ENCODE results near the gene CD244. TPM values are rescaled to one million over a fixed set of nuclear protein-coding genes. Genes with fewer than 3 reads are reported as not detected.

Gene CD244
- total RNA-seq, 1 experiment from 2014 or later: not detected

- Mint-ChIP-seq H3K4me1 (ENCODE audit: low read depth, unreplicated experiment) (no peaks in the 10 kb centered on the region), H3K27me3 (ENCODE audit: unreplicated experiment) (no peaks in the 10 kb centered on the region), H3K36me3 (ENCODE audit: insufficient read depth, unreplicated experiment) (no peaks in the 10 kb centered on the region), H3K4me3 (ENCODE audit: low read depth, unreplicated experiment) (no peak overlapping the region), H3K27ac (ENCODE audit: unreplicated experiment) (no peak overlapping the region), H3K9me3 (ENCODE audit: low read depth, unreplicated experiment) (no peaks in the 10 kb centered on the region)
- intact Hi-C loops (cut with micrococcal nuclease; ENCODE audit: unreplicated experiment): no loop called here
- no peak for DNase-seq
- CTCF ChIA-PET: no interaction called here
- no TSS peak for BruUV-seq (replicated peaks)
- TF ChIP-seq CTCF (IDR thresholded peaks at IDR 0.05; ENCODE audit: unreplicated experiment): no peak
Observed at GRCh38 chr1:160799641-160800040, 63.0 kb downstream of the CD244 start.

DNA sequence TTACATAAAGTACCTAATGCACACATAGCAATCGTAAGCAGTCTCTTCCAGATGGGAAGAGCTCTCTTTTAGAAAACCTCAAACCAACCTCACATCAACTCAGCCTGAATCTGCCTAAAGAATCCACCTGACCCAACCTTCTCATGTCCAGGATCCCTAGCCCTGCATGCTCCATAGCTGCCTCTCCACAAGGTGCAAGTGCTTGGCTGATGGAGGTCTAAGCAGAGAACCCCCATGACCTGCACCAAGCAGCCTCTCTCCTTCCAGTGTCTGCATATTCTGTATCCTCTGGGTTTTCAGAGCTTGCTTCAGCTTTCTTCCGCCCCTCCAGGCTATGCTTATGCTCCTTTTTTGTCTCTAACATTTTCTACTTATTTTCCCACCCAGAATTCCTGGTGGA, 64.2 kb downstream of the CD244 start:
- CTCF ChIA-PET: no interaction called here
- Mint-ChIP-seq H3K4me1 (ENCODE audit: low read depth, unreplicated experiment) (no peaks in the 10 kb centered on the region), H3K36me3 (ENCODE audit: insufficient read depth, unreplicated experiment) (no peaks in the 10 kb centered on the region), H3K27ac (ENCODE audit: unreplicated experiment) (no peak overlapping the region), H3K9me3 (ENCODE audit: low read depth, unreplicated experiment) (no peaks in the 10 kb centered on the region), H3K27me3 (ENCODE audit: unreplicated experiment) (no peaks in the 10 kb centered on the region), H3K4me3 (ENCODE audit: low read depth, unreplicated experiment) (no peak overlapping the region)
- intact Hi-C loops (cut with micrococcal nuclease; ENCODE audit: unreplicated experiment): no loop called here
- DNase-seq: no peak
- no peak for TF ChIP-seq CTCF (IDR thresholded peaks at IDR 0.05; ENCODE audit: unreplicated experiment)
- BruUV-seq (replicated peaks): no TSS peak

- Mint-ChIP-seq H3K9me3 (ENCODE audit: low read depth, unreplicated experiment) (no peaks in the 10 kb centered on the region), H3K36me3 (ENCODE audit: insufficient read depth, unreplicated experiment) (no peaks in the 10 kb centered on the region), H3K27ac (ENCODE audit: unreplicated experiment) (no peak overlapping the region), H3K27me3 (ENCODE audit: unreplicated experiment) (no peaks in the 10 kb centered on the region), H3K4me1 (ENCODE audit: low read depth, unreplicated experiment) (no peaks in the 10 kb centered on the region), H3K4me3 (ENCODE audit: low read depth, unreplicated experiment) (no peak overlapping the region)
- no peak for TF ChIP-seq CTCF (IDR thresholded peaks at IDR 0.05; ENCODE audit: unreplicated experiment)
- BruUV-seq (replicated peaks): no TSS peak
- no peak for DNase-seq
- CTCF ChIA-PET: interaction anchor here (1.5 kb wide), 1 partner anchor 21 kb away, joined by 4 read pairs; no protein-coding TSS in a partner anchor
- intact Hi-C loops (cut with micrococcal nuclease; ENCODE audit: unreplicated experiment): no loop called here
Observed at GRCh38 chr1:160797861-160798273, 64.8 kb downstream of the CD244 start.

GRCh38 chr1:160797271-160797709, 65.4 kb downstream of the CD244 start:
- Mint-ChIP-seq H3K4me3 (ENCODE audit: low read depth, unreplicated experiment) (no peak overlapping the region), H3K4me1 (ENCODE audit: low read depth, unreplicated experiment) (no peaks in the 10 kb centered on the region), H3K9me3 (ENCODE audit: low read depth, unreplicated experiment) (no peaks in the 10 kb centered on the region), H3K27me3 (ENCODE audit: unreplicated experiment) (no peaks in the 10 kb centered on the region), H3K36me3 (ENCODE audit: insufficient read depth, unreplicated experiment) (no peaks in the 10 kb centered on the region), H3K27ac (ENCODE audit: unreplicated experiment) (no peak overlapping the region)
- intact Hi-C loops (cut with micrococcal nuclease; ENCODE audit: unreplicated experiment): no loop called here
- CTCF ChIA-PET: interaction anchor here (1.5 kb wide), 1 partner anchor 21 kb away, joined by 4 read pairs; no protein-coding TSS in a partner anchor
- DNase-seq: no peak
- no TSS peak for BruUV-seq (replicated peaks)
- TF ChIP-seq CTCF (IDR thresholded peaks at IDR 0.05; ENCODE audit: unreplicated experiment): no peak
